Suprapubic skin (tissue), 4 donors: ENCODE measurements around the gene PRR35.

ENCODE experiments used
- EP300 ChIP-seq: sonication (generic); formaldehyde crosslinking; IDR thresholded peaks from one replicate; pipeline ENCODE4 v1.6.1; 2017; ENCODE audit warnings: antibody characterized with exemption
- POLR2AphosphoS5 ChIP-seq, 3 donors: sonication (generic); formaldehyde crosslinking; IDR thresholded peaks; one replicate each; pipeline ENCODE4 v1.6.1; 2017; ENCODE audit warnings: antibody characterized with exemption in 3 of 3
- TF ChIP-seq, protein P1 (sequence below), 2 donors: fragments of 200-600 bp in 1 of 2; fragments of 450-650 bp in 1 of 2; sonication (generic) in 1 of 2; IDR thresholded peaks; one replicate each; pipeline ENCODE4 v1.5.1; 2016 to 2019; ENCODE audit warnings: antibody characterized with exemption in 2 of 2, mild to moderate bottlenecking in 1 of 2, moderate library complexity in 1 of 2

GRCh38 chr16:615122-615521, 54.9 kb downstream of the PRR35 start:
- no peak for TF ChIP-seq POLR2AphosphoS5 (IDR thresholded peaks at IDR 0.05)
- TF ChIP-seq, protein P1, sequence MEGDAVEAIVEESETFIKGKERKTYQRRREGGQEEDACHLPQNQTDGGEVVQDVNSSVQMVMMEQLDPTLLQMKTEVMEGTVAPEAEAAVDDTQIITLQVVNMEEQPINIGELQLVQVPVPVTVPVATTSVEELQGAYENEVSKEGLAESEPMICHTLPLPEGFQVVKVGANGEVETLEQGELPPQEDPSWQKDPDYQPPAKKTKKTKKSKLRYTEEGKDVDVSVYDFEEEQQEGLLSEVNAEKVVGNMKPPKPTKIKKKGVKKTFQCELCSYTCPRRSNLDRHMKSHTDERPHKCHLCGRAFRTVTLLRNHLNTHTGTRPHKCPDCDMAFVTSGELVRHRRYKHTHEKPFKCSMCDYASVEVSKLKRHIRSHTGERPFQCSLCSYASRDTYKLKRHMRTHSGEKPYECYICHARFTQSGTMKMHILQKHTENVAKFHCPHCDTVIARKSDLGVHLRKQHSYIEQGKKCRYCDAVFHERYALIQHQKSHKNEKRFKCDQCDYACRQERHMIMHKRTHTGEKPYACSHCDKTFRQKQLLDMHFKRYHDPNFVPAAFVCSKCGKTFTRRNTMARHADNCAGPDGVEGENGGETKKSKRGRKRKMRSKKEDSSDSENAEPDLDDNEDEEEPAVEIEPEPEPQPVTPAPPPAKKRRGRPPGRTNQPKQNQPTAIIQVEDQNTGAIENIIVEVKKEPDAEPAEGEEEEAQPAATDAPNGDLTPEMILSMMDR (IDR thresholded peaks at IDR 0.05): no peak
- no peak for TF ChIP-seq EP300
